CD4-positive, alpha-beta T cell treated with Interleukin-10 for 1 hour (primary cell): ENCODE measurements around the gene ADARB1.

Experiments used
- DNase-seq: peaks from one replicate; pipeline ENCODE4 v3.0.0-alpha.2; 2020

The ADARB1 gene

DNA sequence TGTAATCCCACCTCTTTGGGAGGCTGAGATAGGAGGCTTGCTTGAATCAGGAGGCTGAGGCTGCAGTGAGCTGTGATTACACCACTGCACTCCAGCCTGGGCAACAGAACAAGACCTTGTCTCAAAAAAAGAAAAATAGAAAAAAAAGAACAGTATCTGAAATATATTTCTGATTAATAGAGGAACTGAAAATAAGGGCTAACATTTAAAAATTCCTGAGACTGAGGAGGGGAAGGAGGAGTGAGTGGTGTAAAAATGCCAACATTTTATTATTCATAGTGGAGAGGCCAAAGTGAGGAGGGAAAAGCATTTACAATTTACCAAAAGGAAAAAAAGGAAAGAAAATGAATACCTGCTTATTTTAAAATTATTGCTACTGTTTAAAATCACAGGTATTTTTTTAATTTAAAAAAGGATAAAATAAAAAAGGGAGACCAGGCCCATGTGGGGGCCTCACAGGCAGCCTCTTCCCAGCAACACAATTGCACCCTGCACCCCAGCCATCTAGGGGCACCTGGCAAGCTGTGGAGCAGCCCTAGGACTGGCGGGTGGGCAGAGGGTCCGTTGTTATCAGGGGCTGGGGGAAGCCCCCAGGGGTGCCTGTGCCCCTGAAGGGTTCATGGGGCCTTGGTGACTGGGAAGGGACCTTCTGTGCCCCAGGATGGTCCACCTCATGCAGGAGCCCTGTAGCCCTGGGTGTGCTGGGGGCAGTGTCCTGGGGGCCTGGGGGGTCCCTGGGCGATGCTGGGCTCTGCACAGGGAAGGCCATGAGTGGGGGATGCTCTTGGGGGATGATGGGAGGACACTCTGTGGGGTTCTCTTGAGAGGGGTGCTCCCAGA lies 34.8 kb upstream of the ADARB1 start:
- no peak for DNase-seq

GRCh38 chr21:45040157-45040711 lies 34.1 kb upstream of the ADARB1 start:
- no peak for DNase-seq

- no peak for DNase-seq
These were observed 33.6 kb upstream of the ADARB1 start for GRCh38 chr21:45040739-45041138.

DNA sequence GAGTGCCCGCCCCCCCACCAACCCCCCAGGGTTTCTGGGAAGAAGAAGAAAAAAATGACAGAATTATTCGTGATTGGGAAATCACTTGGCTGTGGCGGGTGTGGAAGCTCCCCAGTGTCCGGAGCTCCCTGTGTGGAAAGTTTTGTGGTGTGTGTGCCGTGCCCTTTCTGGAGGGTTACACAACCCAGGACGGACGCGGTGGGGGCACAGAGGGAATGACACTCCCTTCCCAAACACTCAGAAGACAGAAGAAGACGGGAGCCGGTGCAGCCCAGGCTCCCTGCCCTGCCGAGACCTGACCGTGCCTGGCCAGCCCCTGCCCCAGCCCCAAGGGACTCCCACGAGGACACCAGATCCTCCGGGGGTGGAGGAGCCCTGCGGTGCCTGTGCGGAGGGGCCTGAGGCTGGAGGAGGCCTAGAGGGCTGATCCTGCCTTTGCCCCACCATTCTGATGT lies 33.0 kb upstream of the ADARB1 start:
- DNase-seq, result no peak

- DNase-seq, result no peak
These were observed 32.3 kb upstream of the ADARB1 start for GRCh38 chr21:45041984-45042663.

- no peak for DNase-seq
These were observed 31.7 kb upstream of the ADARB1 start for GRCh38 chr21:45042664-45043161.

GRCh38 chr21:45043541-45044020 lies 30.8 kb upstream of the ADARB1 start:
- no peak for DNase-seq

DNA sequence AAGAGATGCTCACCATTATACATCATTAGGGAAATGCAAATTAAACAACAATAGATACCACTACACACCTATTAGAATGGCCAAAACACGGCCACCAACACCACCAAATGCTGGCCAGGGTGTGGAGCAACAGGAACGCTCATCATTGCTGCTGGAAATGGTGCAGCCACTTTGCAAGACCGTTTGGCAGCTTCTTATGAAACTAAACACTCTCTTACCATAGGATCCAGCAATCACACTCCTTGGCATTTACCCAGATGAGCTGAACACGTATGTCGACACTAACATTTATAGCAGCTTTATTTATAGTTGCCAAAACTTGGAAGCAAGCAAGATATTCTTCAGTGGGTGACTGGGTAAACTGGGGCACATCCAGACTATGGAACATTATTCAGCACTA lies 28.9 kb upstream of the ADARB1 start:
- no peak for DNase-seq

- no peak for DNase-seq
These were observed 27.1 kb upstream of the ADARB1 start for GRCh38 chr21:45047257-45047656.

DNA sequence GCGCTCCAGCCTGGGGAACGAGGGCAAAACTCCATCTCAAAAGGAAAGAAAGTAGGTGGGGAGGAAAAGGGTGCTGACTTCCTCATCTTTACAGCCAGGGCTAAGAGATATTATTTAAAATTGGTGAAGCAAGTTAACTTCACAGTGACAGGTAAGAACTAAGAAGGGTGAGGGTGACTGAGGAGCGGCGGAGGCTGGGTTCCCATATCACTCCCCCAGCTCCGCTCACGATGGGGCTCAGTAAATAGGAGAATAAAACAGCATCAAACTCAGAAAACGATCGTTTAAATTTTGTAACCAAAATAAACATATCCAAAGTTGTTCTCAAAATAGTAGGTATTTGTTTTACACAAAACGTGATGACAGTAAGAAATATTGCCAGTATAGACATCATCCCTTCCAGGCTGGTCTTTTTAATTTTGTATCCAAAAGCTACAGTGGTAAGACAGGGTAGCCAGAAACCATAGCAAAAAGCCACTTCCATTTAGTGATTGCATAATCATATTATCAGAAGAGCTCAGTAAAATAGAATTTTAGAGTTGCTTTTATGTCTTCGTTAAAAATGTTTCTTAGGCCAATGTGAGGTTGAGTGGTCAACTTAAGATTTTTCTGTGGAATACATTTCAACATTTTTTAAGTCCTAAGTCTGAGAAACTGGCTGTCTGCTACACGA lies 26.2 kb upstream of the ADARB1 start:
- DNase-seq, result no peak

- DNase-seq, result no peak
These were observed 25.4 kb upstream of the ADARB1 start for GRCh38 chr21:45048968-45049367.

DNA sequence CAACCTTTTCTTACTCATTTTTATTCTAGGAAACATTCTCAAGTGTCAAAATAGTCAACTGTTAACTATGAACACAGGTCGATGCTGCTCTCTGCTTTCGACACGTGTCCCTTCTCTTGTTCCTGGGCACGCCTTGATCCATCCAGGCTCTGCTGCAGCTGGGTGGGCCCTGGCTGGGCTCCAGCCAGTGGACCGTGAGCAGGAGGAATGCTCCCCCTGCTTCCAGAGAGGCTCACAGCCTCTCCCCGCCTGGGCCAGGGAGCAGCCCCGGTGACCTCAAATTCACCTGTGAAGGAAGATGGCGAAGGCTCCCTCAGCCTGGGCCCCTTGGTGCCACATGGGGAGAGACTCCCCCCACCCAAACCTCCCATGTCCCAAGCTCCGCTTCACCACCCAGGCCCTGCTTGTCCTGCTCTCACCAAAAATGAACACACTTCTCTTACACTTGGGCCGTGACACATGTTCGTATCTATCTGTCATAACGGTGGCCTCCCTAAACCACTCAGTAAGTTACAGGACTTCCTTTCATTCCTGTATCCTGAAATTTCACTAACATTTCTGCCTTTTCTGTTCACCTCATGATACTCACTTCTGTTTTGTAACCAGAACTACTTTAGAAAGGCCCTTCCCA lies 24.6 kb upstream of the ADARB1 start:
- no peak for DNase-seq

- no peak for DNase-seq
These were observed 24.0 kb upstream of the ADARB1 start for GRCh38 chr21:45050345-45050796.

GRCh38 chr21:45050797-45051489 lies 23.4 kb upstream of the ADARB1 start:
- DNase-seq, result no peak

- no peak for DNase-seq
These were observed 22.6 kb upstream of the ADARB1 start for GRCh38 chr21:45051580-45052434.

DNA sequence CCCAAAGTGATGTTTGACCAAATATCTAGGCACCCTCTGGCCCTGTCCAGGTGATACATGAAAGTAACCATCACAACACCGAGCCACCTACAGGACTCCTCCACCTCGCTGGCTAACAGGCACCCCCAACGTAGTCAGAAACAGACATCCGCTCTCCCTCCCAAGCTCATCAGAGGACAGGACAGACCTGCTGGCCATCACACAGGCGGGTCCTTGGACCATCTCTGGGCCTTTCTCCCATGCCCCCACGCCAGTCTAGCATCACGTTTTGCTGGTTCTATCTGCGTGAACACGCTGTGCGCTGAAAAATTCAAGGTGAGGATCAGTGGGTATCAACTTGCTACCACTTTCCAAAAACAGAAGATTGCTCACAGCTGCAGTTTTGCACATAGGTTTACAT lies 21.4 kb upstream of the ADARB1 start:
- no peak for DNase-seq

- no peak for DNase-seq
These were observed 20.7 kb upstream of the ADARB1 start for GRCh38 chr21:45053561-45054226.

- DNase-seq, result no peak
These were observed 20.0 kb upstream of the ADARB1 start for GRCh38 chr21:45054227-45054926.

DNA sequence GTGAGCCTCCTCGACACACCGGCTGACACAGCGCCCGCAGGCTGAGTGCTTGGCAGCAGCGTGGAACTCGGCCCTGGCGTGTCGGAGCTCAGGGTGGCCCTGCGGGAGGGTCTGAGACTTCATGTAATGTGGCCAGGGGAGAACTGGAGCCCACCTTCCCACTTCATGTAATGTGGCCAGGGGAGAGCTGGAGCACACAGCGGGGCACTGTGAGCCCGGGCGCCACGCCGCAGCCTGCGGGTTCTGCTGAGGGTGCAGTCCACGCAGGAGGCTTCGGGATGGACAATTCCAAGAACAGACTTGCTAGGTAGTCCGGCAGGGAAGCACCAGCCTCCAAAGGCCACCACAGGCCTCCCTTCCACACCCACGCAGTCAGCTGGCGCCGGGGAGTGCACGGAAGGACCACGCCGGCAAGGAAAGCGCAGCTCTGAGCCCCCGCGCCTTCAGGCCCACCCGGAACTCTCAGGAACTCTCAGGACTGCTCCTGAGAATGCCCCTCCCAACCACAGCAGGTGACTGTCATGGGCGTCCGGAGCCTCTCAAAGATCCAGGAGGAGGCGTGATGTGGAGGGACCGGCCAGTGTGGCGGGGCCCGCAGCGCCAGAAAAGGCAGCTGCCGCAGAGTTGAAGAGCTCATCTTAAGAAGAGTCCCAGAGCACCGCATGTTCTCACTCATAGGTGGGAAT lies 19.3 kb upstream of the ADARB1 start:
- DNase-seq, result no peak
